HFFc6 (cell line): Measurements from ENCODE around the gene MYH1. TPM values are rescaled to one million over a fixed set of nuclear protein-coding genes. Genes with fewer than 3 reads are reported as not detected.
"Not testable (repeated sequence)": the region's sequence is repeated elsewhere in the genome, so short reads cannot be mapped to it uniquely, and the experiment has no call there.

Source experiments
- DNase-seq: peaks from one replicate; pipeline ENCODE4 v3.0.0-alpha.2; 2018
- H3K27ac Mint-ChIP-seq: 2 replicates; pipeline ENCODE4 v1.8.0; 2020; ENCODE audit warnings: mild to moderate bottlenecking, mixed read lengths
- H3K27me3 Mint-ChIP-seq: 2 replicates; pipeline ENCODE4 v1.8.0; 2021; ENCODE audit warnings: mild to moderate bottlenecking, moderate library complexity, mixed read lengths; ENCODE audit not compliant: insufficient read depth
- H3K36me3 Mint-ChIP-seq: 2 replicates; pipeline ENCODE4 v1.8.0; 2021; ENCODE audit warnings: low read depth, mixed read lengths
- H3K4me1 Mint-ChIP-seq: 2 replicates; pipeline ENCODE4 v1.8.0; 2020; ENCODE audit warnings: low read depth, mixed read lengths
- H3K4me3 Mint-ChIP-seq: 2 replicates; pipeline ENCODE4 v1.8.0; 2020; ENCODE audit warnings: mild to moderate bottlenecking, moderate library complexity, mixed read lengths
- H3K9me3 Mint-ChIP-seq: 2 replicates; pipeline ENCODE4 v1.8.0; 2020; ENCODE audit warnings: mild to moderate bottlenecking, mixed read lengths
- CTCF ChIP-seq: fragments of 200-600 bp; sonication (generic); IDR thresholded peaks from 2 replicates; pipeline ENCODE4 v1.5.0; 2021; ENCODE audit warnings: antibody characterized with exemption, mild to moderate bottlenecking
- total RNA-seq, 6 experiments: library from RNA; stranded (reverse); fragmentation: NEBNext Ultra II Directional; extraction: Animal tissue kit (Norgen Biotek cat#: 25700); gene quantifications; 2 replicates in 1 of 6; 3 replicates in 5 of 6; pipeline ENCODE4 v1.2.3, GENCODE V29; 2021

The MYH1 gene
- total RNA-seq, 6 experiments from 2014 or later, result not detected

DNA sequence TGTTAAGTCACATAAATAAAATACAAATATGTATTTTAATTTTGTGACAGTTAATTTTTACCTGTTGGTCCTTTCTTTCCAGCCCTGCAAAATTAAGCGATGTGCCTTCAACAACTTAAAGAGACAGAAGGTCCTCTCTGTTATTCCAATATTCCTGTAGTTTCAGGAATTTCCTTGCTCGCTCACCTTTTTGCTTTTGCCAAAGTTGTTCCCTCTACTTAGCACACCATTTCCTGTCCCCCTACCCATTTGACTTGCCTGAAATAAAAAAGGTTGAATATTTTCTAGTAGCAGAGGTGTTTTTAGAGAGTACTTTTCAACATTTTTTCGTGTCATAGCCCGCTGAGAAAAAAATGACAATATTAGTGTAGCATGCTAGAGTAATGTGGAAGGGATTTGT is 31.7 kb upstream of the MYH1 start:
- peaks cover 9% of the 10 kb centered on the region; the same call in 1 of the 2 replicates for H3K9me3 Mint-ChIP-seq
- H3K4me1 Mint-ChIP-seq, result no peaks in the 10 kb centered on the region
- H3K27me3 Mint-ChIP-seq, result no peaks in the 10 kb centered on the region
- no peak overlapping the region for H3K27ac Mint-ChIP-seq
- no peak for DNase-seq
- TF ChIP-seq CTCF, result no peak
- H3K36me3 Mint-ChIP-seq, result no peaks in the 10 kb centered on the region; the same call in 1 of the 2 replicates
- no peak overlapping the region for H3K4me3 Mint-ChIP-seq

DNA sequence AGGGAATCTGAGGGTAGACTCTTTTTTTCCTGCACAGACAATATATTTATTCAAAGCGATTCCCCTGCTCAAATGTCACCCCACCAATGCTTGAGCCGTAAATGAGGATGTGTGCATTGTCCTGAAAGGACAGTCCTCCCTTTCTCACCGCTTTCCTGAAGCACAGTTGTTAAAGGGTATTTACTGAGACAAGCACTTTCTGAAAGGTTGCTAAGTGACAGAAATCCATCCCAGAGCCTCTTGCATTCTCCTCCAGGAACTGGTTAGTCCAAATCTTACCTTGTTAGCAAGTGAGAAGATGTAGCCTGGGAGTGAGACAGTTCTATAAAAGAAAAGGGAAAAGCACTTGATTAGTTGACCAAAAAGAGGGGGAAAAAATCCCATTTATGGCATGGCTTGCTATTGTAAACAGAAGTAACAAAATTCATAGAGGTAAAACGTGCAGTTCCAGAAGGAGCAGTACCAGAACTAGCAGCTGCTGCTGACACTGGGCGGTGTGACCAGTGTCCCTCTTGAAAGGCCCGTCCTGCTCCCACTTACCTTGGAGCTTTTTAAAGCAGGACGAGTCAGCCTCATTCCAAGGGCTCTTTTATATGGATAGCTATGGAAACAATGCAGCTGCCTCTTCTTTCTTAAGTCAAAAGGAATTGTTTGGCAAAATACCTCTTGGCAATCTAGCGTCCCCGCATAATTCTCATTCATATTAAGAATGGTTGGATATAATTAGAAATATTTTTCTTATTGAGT is 30.9 kb upstream of the MYH1 start, which contains the start of gene MYH2:
Gene MYH2, minus strand, starts transcription at position 563 of the 747 bp plus-strand sequence. CDS start 1,738 bp downstream, outside the sequence.
- H3K36me3 Mint-ChIP-seq, result no peaks in the 10 kb centered on the region; the same call in 1 of the 2 replicates
- H3K4me1 Mint-ChIP-seq, result no peaks in the 10 kb centered on the region
- DNase-seq, result no peak
- no peak for TF ChIP-seq CTCF
- H3K9me3 Mint-ChIP-seq, result peaks cover 6% of the 10 kb centered on the region; the same call in 1 of the 2 replicates
- H3K4me3 Mint-ChIP-seq, result no peak within 1 kb of the TSS
- no peaks in the 10 kb centered on the region for H3K27me3 Mint-ChIP-seq
- H3K27ac Mint-ChIP-seq, result no peak within 1 kb of the TSS

GRCh38 chr17:10547351-10547750 is 29.0 kb upstream of the MYH1 start:
- Mint-ChIP-seq H3K9me3 (peaks cover 4% of the 10 kb centered on the region), H3K4me3 (no peak overlapping the region), H3K4me1 (no peaks in the 10 kb centered on the region), H3K27me3 (no peaks in the 10 kb centered on the region), H3K27ac (no peak overlapping the region), H3K36me3 (no peaks in the 10 kb centered on the region; the same call in 1 of the 2 replicates)
- no peak for TF ChIP-seq CTCF
- DNase-seq, result no peak

DNA sequence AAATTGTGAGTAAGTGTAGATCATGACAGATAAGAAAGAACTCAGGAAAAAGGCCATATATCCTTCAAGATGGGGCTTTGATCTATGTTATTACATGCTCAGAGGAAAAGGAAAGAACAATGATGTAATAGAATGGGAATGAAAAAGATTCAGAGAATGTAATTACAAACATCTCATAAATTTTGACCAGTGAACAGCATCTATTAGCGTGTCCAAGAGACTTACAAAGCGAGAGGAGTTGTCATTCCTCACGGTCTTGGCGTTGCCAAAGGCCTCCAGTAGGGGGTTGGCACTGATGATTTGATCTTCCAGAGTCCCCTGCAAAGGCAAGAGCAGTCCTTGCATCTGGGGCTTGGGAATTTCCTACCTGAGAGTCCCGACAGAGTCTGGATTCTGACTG is 25.1 kb upstream of the MYH1 start:
- not testable (repeated sequence) for H3K27ac Mint-ChIP-seq, H3K4me3 Mint-ChIP-seq, H3K4me1 Mint-ChIP-seq, H3K27me3 Mint-ChIP-seq, H3K36me3 Mint-ChIP-seq
- DNase-seq, result peak; percentile 43
- H3K9me3 Mint-ChIP-seq, result peaks cover 29% of the 10 kb centered on the region

DNA sequence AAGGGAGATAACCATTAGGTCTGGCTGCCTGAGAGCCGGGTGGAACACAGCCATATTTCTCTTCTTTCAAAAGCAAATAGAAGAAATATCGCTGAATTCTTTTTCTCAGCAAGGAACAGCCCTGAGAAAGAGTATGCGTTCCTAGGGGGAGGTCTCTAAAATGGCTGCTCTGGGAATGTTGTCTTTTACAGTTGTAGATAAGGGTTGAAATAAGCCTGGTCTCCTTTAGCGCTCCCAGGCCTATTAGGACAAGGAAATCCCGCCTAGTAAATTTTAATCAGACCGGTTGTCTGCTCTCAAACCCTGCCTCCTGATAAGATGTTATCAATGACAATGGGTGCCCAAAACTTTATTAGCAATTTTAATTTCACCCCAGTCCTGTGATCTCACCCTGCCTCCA is 22.8 kb upstream of the MYH1 start:
- not testable (repeated sequence) for H3K36me3 Mint-ChIP-seq, H3K4me3 Mint-ChIP-seq, H3K27me3 Mint-ChIP-seq, H3K27ac Mint-ChIP-seq, H3K4me1 Mint-ChIP-seq, DNase-seq
- H3K9me3 Mint-ChIP-seq, result peaks cover 29% of the 10 kb centered on the region

GRCh38 chr17:10532026-10532425 is 13.7 kb upstream of the MYH1 start:
- no peak overlapping the region for H3K4me3 Mint-ChIP-seq
- H3K4me1 Mint-ChIP-seq, result no peaks in the 10 kb centered on the region
- no peak for TF ChIP-seq CTCF
- no peaks in the 10 kb centered on the region for H3K36me3 Mint-ChIP-seq
- H3K27ac Mint-ChIP-seq, result no peak overlapping the region
- no peak for DNase-seq
- no peaks in the 10 kb centered on the region; the same call in 1 of the 2 replicates for H3K27me3 Mint-ChIP-seq
- peaks cover 18% of the 10 kb centered on the region for H3K9me3 Mint-ChIP-seq
